GM04504 (cell line): ENCODE results near the gene CELSR2.

ENCODE experiments used
- DNase-seq: peaks from one replicate; pipeline ENCODE4 v3.0.0-alpha.2; 2012; ENCODE audit warnings: low read depth

Gene CELSR2

GRCh38 chr1:109252167-109252892 lies 3.0 kb downstream of the CELSR2 start:
- DNase-seq: no peak

- no peak for DNase-seq
Observed at GRCh38 chr1:109252893-109253802, 3.8 kb downstream of the CELSR2 start.

- no peak for DNase-seq
Observed at GRCh38 chr1:109253803-109254620, 4.7 kb downstream of the CELSR2 start.

- DNase-seq: no peak
Observed at GRCh38 chr1:109254621-109255096, 5.3 kb downstream of the CELSR2 start.

GRCh38 chr1:109255097-109255651 lies 5.8 kb downstream of the CELSR2 start:
- DNase-seq: no peak

GRCh38 chr1:109255678-109256077 lies 6.3 kb downstream of the CELSR2 start:
- no peak for DNase-seq

- no peak for DNase-seq
Observed at GRCh38 chr1:109256085-109256484, 6.7 kb downstream of the CELSR2 start.

- no peak for DNase-seq
Observed at GRCh38 chr1:109256971-109257681, 7.8 kb downstream of the CELSR2 start.

- no peak for DNase-seq
Observed at GRCh38 chr1:109257682-109258421, 8.5 kb downstream of the CELSR2 start.

- no peak for DNase-seq
Observed at GRCh38 chr1:109258481-109259466, 9.4 kb downstream of the CELSR2 start.

GRCh38 chr1:109259674-109260557 lies 10.6 kb downstream of the CELSR2 start:
- DNase-seq: no peak

- no peak for DNase-seq
Observed at GRCh38 chr1:109261006-109261405, 11.7 kb downstream of the CELSR2 start.

GRCh38 chr1:109261578-109261977 lies 12.2 kb downstream of the CELSR2 start:
- DNase-seq: no peak

GRCh38 chr1:109262231-109263055 lies 13.1 kb downstream of the CELSR2 start:
- DNase-seq: no peak

- no peak for DNase-seq
Observed at GRCh38 chr1:109263234-109263596, 13.9 kb downstream of the CELSR2 start.

- DNase-seq: no peak
Observed at GRCh38 chr1:109263597-109264378, 14.4 kb downstream of the CELSR2 start.

GRCh38 chr1:109264379-109264755 lies 15.0 kb downstream of the CELSR2 start:
- no peak for DNase-seq
